WTC11 (cell line): ENCODE measurements around the gene FBXO4. TPM values are rescaled to one million over a fixed set of nuclear protein-coding genes. Genes with fewer than 3 reads are reported as not detected.

Experiments
- AR ChIP-seq: fragments of 250-450 bp; sonication (Bioruptor Pico); IDR thresholded peaks from 2 replicates; pipeline ENCODE4 v1.9.0; 2021; ENCODE audit warnings: mild to moderate bottlenecking
- CBFB ChIP-seq: sonication (generic); formaldehyde crosslinking; IDR thresholded peaks from 2 replicates; pipeline ENCODE4 v1.8.1; 2022; ENCODE audit warnings: mild to moderate bottlenecking, low read depth, missing genetic modification reagents
- CDX4 ChIP-seq: fragments of 250-450 bp; sonication (Bioruptor Pico); IDR thresholded peaks from 2 replicates; pipeline ENCODE4 v1.9.0; 2021; ENCODE audit warnings: moderate library complexity, mild to moderate bottlenecking, inconsistent platforms, borderline replicate concordance
- E2F1 ChIP-seq: sonication (generic); formaldehyde crosslinking; IDR thresholded peaks from 2 replicates; pipeline ENCODE4 v1.8.0; 2022; ENCODE audit warnings: mild to moderate bottlenecking, missing genetic modification reagents
- E2F4 ChIP-seq: sonication (generic); formaldehyde crosslinking; IDR thresholded peaks from 2 replicates; pipeline ENCODE4 v1.8.1; 2022; ENCODE audit warnings: low read depth, mild to moderate bottlenecking, moderate library complexity, missing genetic modification reagents, borderline replicate concordance
- ETV6 ChIP-seq: sonication (generic); formaldehyde crosslinking; IDR thresholded peaks from 2 replicates; pipeline ENCODE4 v1.8.1; 2022; ENCODE audit warnings: mild to moderate bottlenecking, missing genetic modification reagents
- FOXJ3 ChIP-seq: sonication (generic); formaldehyde crosslinking; IDR thresholded peaks from 2 replicates; pipeline ENCODE4 v1.9.0; 2021; ENCODE audit warnings: missing genetic modification reagents, mild to moderate bottlenecking, borderline replicate concordance
- FOXP4 ChIP-seq: sonication (generic); formaldehyde crosslinking; IDR thresholded peaks from 2 replicates; pipeline ENCODE4 v1.8.0; 2022; ENCODE audit warnings: mild to moderate bottlenecking, missing genetic modification reagents
- KAT7 ChIP-seq: sonication (generic); formaldehyde crosslinking; IDR thresholded peaks from 2 replicates; pipeline ENCODE4 v1.8.1; 2023; ENCODE audit warnings: missing genetic modification reagents, mild to moderate bottlenecking, borderline replicate concordance
- MAX ChIP-seq: sonication (generic); formaldehyde crosslinking; IDR thresholded peaks from 2 replicates; pipeline ENCODE4 v1.8.0; 2022; ENCODE audit warnings: mild to moderate bottlenecking, missing genetic modification reagents
- MXD4 ChIP-seq: fragments of 250-450 bp; sonication (Bioruptor Pico); IDR thresholded peaks from 2 replicates; pipeline ENCODE4 v1.8.0; 2021; ENCODE audit warnings: mild to moderate bottlenecking, moderate library complexity, borderline replicate concordance
- NFATC4 ChIP-seq: fragments of 250-450 bp; sonication (Bioruptor Pico); IDR thresholded peaks from 2 replicates; pipeline ENCODE4 v1.9.0; 2021; ENCODE audit warnings: mild to moderate bottlenecking
- NFYB ChIP-seq: sonication (generic); formaldehyde crosslinking; conservative IDR thresholded peaks from 2 replicates; pipeline ENCODE4 v1.8.0; 2022; ENCODE audit warnings: low read depth, missing genetic modification reagents
- NR3C1 ChIP-seq: sonication (generic); formaldehyde crosslinking; conservative IDR thresholded peaks from 2 replicates; pipeline ENCODE4 v1.8.1; 2023; ENCODE audit warnings: low read depth, mild to moderate bottlenecking, missing genetic modification reagents
- RORB ChIP-seq: fragments of 250-450 bp; sonication (Bioruptor Pico); IDR thresholded peaks from 2 replicates; pipeline ENCODE4 v1.9.0; 2021; ENCODE audit warnings: mild to moderate bottlenecking
- SP1 ChIP-seq: sonication (generic); formaldehyde crosslinking; conservative IDR thresholded peaks from 2 replicates; pipeline ENCODE4 v1.8.1; 2022; ENCODE audit warnings: missing genetic modification reagents
- STAT6 ChIP-seq: sonication (generic); formaldehyde crosslinking; conservative IDR thresholded peaks from 2 replicates; pipeline ENCODE4 v1.8.1; 2023; ENCODE audit warnings: mild to moderate bottlenecking, low read depth, missing genetic modification reagents, moderate library complexity
- TEAD1 ChIP-seq: sonication (generic); formaldehyde crosslinking; IDR thresholded peaks from 2 replicates; pipeline ENCODE4 v1.8.0; 2022; ENCODE audit warnings: mild to moderate bottlenecking, missing genetic modification reagents
- USF2 ChIP-seq: sonication (generic); formaldehyde crosslinking; IDR thresholded peaks from 2 replicates; pipeline ENCODE4 v1.8.1; 2023; ENCODE audit warnings: mild to moderate bottlenecking, missing genetic modification reagents, moderate library complexity
- ZBTB21 ChIP-seq: sonication (generic); formaldehyde crosslinking; IDR thresholded peaks from 2 replicates; pipeline ENCODE4 v1.8.1; 2023; ENCODE audit warnings: mild to moderate bottlenecking, missing genetic modification reagents, borderline replicate concordance
- ZNF232 ChIP-seq: sonication (generic); formaldehyde crosslinking; IDR thresholded peaks from 2 replicates; pipeline ENCODE4 v1.8.0; 2022; ENCODE audit warnings: mild to moderate bottlenecking, missing genetic modification reagents
- ZNF263 ChIP-seq: sonication (generic); formaldehyde crosslinking; IDR thresholded peaks from 2 replicates; pipeline ENCODE4 v1.8.1; 2022; ENCODE audit warnings: low read depth, mild to moderate bottlenecking, moderate library complexity, missing genetic modification reagents
- total RNA-seq: library from RNA; stranded (reverse); gene quantifications from 3 replicates; pipeline ENCODE4 v1.2.3, GENCODE V29; 2021

The FBXO4 gene
- total RNA-seq, 1 experiment from 2014 or later: 0.72 TPM

- TF ChIP-seq NFYB (CRISPR knock-in tag): peak; percentile 80
- 0 out of 2 replicates have a peak, but pooled peaks have one; percentile 36 for TF ChIP-seq TEAD1 (CRISPR knock-in tag)
- TF ChIP-seq NFATC4 (CRISPR knock-in tag): 0 out of 2 replicates have a peak, but pooled peaks have one; percentile 42
- peak; percentile 99 for TF ChIP-seq USF2
- TF ChIP-seq CBFB (CRISPR knock-in tag): no peak
- peak; percentile 94 for TF ChIP-seq SP1 (CRISPR knock-in tag)
- no peak for TF ChIP-seq KAT7 (CRISPR knock-in tag)
- no peak for TF ChIP-seq E2F1 (CRISPR knock-in tag)
- TF ChIP-seq FOXP4 (CRISPR knock-in tag): no peak; the same call in 1 of the 2 replicates
- no peak for TF ChIP-seq NR3C1 (CRISPR knock-in tag)
- no peak for TF ChIP-seq MXD4 (CRISPR knock-in tag)
- peak; percentile 39; the same call in 1 of the 2 replicates for TF ChIP-seq ZNF232
- TF ChIP-seq ETV6 (CRISPR knock-in tag): peak; percentile 56; the same call in 1 of the 2 replicates
- TF ChIP-seq STAT6 (CRISPR knock-in tag): no peak
- no peak for TF ChIP-seq ZNF263 (CRISPR knock-in tag)
- peak; percentile 69; the same call in 1 of the 2 replicates for TF ChIP-seq AR (CRISPR knock-in tag)
- peak; percentile 94 for TF ChIP-seq MAX (CRISPR knock-in tag)
- TF ChIP-seq CDX4: no peak
- TF ChIP-seq RORB: no peak
- TF ChIP-seq E2F4 (CRISPR knock-in tag): no peak
- TF ChIP-seq ZBTB21 (CRISPR knock-in tag): no peak
- no peak for TF ChIP-seq FOXJ3 (CRISPR knock-in tag)
Measured at GRCh38 chr5:41903892-41904799, 20.9 kb upstream of the FBXO4 start, which contains the start of gene RIMOC1 (continued).
